ENCODE data around the gene RAB3GAP1. TPM values are rescaled to one million over a fixed set of nuclear protein-coding genes. Genes with fewer than 3 reads are reported as not detected.

Gene RAB3GAP1
- polyA plus RNA-seq, 2 donors, result 13.9 to 20.2 TPM

DNA sequence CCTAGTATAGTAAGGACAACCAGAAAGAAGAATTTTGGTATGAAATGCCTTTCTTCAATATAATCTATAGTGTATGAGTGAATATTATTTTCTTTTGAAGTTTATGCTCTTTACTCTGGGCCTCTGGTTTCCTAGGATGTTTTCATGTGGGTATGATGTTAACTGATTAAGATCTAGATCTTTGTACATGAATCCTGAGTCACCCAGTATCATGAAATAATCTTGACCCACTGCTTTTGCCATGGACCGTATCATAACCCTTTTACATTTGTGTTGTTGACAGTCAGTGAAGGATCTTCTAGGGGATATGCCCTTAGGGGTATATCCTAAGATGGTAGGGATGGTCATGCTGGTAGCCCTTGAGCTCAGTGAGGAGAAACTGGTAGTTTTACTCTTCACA lies 100.3 kb downstream of the RAB3GAP1 start:
- no peak overlapping the region for H3K4me3 ChIP-seq (ENCODE audit: low read depth in 1 of 2, low read length in 2 of 2)
- H3K27ac ChIP-seq (ENCODE audit: low read depth in 2 of 2, low read length in 1 of 2), result no peak overlapping the region
- no peaks in the 10 kb centered on the region for H3K27me3 ChIP-seq (ENCODE audit: control insufficient read depth in 1 of 2, insufficient read depth in 2 of 2, low read length in 2 of 2)
- WGBS, 2 donors, result 74 to 93% methylated on average over 1 of the region's 1 CpG
- no peaks in the 10 kb centered on the region for H3K4me1 ChIP-seq (ENCODE audit: control insufficient read depth in 2 of 2, insufficient read depth in 2 of 2, low read length in 1 of 2)
- H3K36me3 ChIP-seq (ENCODE audit: control insufficient read depth in 2 of 2, insufficient read depth in 2 of 2, low read length in 1 of 2), result peaks cover 0 to 5% of the 10 kb centered on the region in 2 donors
- H3K9me3 ChIP-seq (ENCODE audit: control insufficient read depth in 2 of 2, insufficient read depth in 1 of 2, low read depth in 1 of 2, low read length in 1 of 2), result no peaks in the 10 kb centered on the region

DNA sequence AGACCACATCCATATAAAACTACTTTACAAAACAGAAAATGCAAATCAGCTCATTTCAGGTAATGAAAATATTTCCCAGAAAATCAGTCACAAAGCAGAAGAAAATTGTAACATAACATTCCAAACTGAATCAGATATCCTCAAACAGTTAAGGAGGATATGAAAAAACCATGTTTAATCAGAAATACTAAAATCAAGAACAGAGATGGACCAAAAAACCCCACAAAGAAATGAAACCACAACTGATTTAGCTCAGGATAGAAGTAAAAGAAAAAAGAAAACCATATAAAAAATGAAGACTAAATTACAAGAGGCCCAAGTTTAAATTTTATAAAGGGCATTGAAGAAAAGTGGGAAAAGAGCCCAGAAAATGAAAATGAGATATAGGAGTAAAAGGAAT lies 102.9 kb downstream of the RAB3GAP1 start:
- H3K4me1 ChIP-seq (ENCODE audit: control insufficient read depth in 2 of 2, insufficient read depth in 2 of 2, low read length in 1 of 2), result no peaks in the 10 kb centered on the region
- H3K27me3 ChIP-seq (ENCODE audit: control insufficient read depth in 1 of 2, insufficient read depth in 2 of 2, low read length in 2 of 2), result no peaks in the 10 kb centered on the region
- no peaks in the 10 kb centered on the region for H3K9me3 ChIP-seq (ENCODE audit: control insufficient read depth in 2 of 2, insufficient read depth in 1 of 2, low read depth in 1 of 2, low read length in 1 of 2)
- H3K36me3 ChIP-seq (ENCODE audit: control insufficient read depth in 2 of 2, insufficient read depth in 2 of 2, low read length in 1 of 2), result peaks cover 2 to 8% of the 10 kb centered on the region in 2 donors
- no peak overlapping the region for H3K4me3 ChIP-seq (ENCODE audit: low read depth in 1 of 2, low read length in 2 of 2)
- H3K27ac ChIP-seq (ENCODE audit: low read depth in 2 of 2, low read length in 1 of 2), result no peak overlapping the region

GRCh38 chr2:135157856-135158255 lies 105.8 kb downstream of the RAB3GAP1 start:
- Histone ChIP-seq H3K9me3 (ENCODE audit: control insufficient read depth in 2 of 2, insufficient read depth in 1 of 2, low read depth in 1 of 2, low read length in 1 of 2) (no peaks in the 10 kb centered on the region), H3K4me3 (ENCODE audit: low read depth in 1 of 2, low read length in 2 of 2) (no peak overlapping the region), H3K4me1 (ENCODE audit: control insufficient read depth in 2 of 2, insufficient read depth in 2 of 2, low read length in 1 of 2) (no peaks in the 10 kb centered on the region), H3K27me3 (ENCODE audit: control insufficient read depth in 1 of 2, insufficient read depth in 2 of 2, low read length in 2 of 2) (no peaks in the 10 kb centered on the region), H3K27ac (ENCODE audit: low read depth in 2 of 2, low read length in 1 of 2) (no peak overlapping the region), H3K36me3 (ENCODE audit: control insufficient read depth in 2 of 2, insufficient read depth in 2 of 2, low read length in 1 of 2) (peaks cover 4 to 7% of the 10 kb centered on the region in 2 donors)
- 95 to 97% methylated on average over 3 of the region's 3 CpGs for WGBS, 2 donors

- H3K27me3 ChIP-seq (ENCODE audit: control insufficient read depth in 1 of 2, insufficient read depth in 2 of 2, low read length in 2 of 2), result no peaks in the 10 kb centered on the region
- peaks cover 4% of the 10 kb centered on the region in 2 donors for H3K36me3 ChIP-seq (ENCODE audit: control insufficient read depth in 2 of 2, insufficient read depth in 2 of 2, low read length in 1 of 2)
- H3K4me3 ChIP-seq (ENCODE audit: low read depth in 1 of 2, low read length in 2 of 2), result no peak overlapping the region
- no peak overlapping the region for H3K27ac ChIP-seq (ENCODE audit: low read depth in 2 of 2, low read length in 1 of 2)
- WGBS, 2 donors, result 98% methylated on average over 2 of the region's 2 CpGs
- H3K4me1 ChIP-seq (ENCODE audit: control insufficient read depth in 2 of 2, insufficient read depth in 2 of 2, low read length in 1 of 2), result no peaks in the 10 kb centered on the region
- H3K9me3 ChIP-seq (ENCODE audit: control insufficient read depth in 2 of 2, insufficient read depth in 1 of 2, low read depth in 1 of 2, low read length in 1 of 2), result no peaks in the 10 kb centered on the region
Measured at GRCh38 chr2:135159191-135159590, 107.1 kb downstream of the RAB3GAP1 start.

- Histone ChIP-seq H3K4me3 (ENCODE audit: low read depth in 1 of 2, low read length in 2 of 2) (no peak overlapping the region), H3K27me3 (ENCODE audit: control insufficient read depth in 1 of 2, insufficient read depth in 2 of 2, low read length in 2 of 2) (no peaks in the 10 kb centered on the region), H3K36me3 (ENCODE audit: control insufficient read depth in 2 of 2, insufficient read depth in 2 of 2, low read length in 1 of 2) (peaks cover 4 to 9% of the 10 kb centered on the region in 2 donors), H3K4me1 (ENCODE audit: control insufficient read depth in 2 of 2, insufficient read depth in 2 of 2, low read length in 1 of 2) (no peaks in the 10 kb centered on the region), H3K9me3 (ENCODE audit: control insufficient read depth in 2 of 2, insufficient read depth in 1 of 2, low read depth in 1 of 2, low read length in 1 of 2) (no peaks in the 10 kb centered on the region), H3K27ac (ENCODE audit: low read depth in 2 of 2, low read length in 1 of 2) (no peak overlapping the region)
- 65 to 78% methylated on average over 5 of the region's 5 CpGs for WGBS, 2 donors
Measured at GRCh38 chr2:135162377-135162776, 110.3 kb downstream of the RAB3GAP1 start.

GRCh38 chr2:135162786-135163185 lies 110.7 kb downstream of the RAB3GAP1 start:
- no peaks in the 10 kb centered on the region for H3K9me3 ChIP-seq (ENCODE audit: control insufficient read depth in 2 of 2, insufficient read depth in 1 of 2, low read depth in 1 of 2, low read length in 1 of 2)
- no peaks in the 10 kb centered on the region for H3K4me1 ChIP-seq (ENCODE audit: control insufficient read depth in 2 of 2, insufficient read depth in 2 of 2, low read length in 1 of 2)
- H3K27me3 ChIP-seq (ENCODE audit: control insufficient read depth in 1 of 2, insufficient read depth in 2 of 2, low read length in 2 of 2), result no peaks in the 10 kb centered on the region
- no peak overlapping the region for H3K4me3 ChIP-seq (ENCODE audit: low read depth in 1 of 2, low read length in 2 of 2)
- H3K27ac ChIP-seq (ENCODE audit: low read depth in 2 of 2, low read length in 1 of 2), result no peak overlapping the region
- H3K36me3 ChIP-seq (ENCODE audit: control insufficient read depth in 2 of 2, insufficient read depth in 2 of 2, low read length in 1 of 2), result peaks cover 4 to 12% of the 10 kb centered on the region in 2 donors
- WGBS, 2 donors, result 67 to 69% methylated on average over 4 of the region's 4 CpGs

DNA sequence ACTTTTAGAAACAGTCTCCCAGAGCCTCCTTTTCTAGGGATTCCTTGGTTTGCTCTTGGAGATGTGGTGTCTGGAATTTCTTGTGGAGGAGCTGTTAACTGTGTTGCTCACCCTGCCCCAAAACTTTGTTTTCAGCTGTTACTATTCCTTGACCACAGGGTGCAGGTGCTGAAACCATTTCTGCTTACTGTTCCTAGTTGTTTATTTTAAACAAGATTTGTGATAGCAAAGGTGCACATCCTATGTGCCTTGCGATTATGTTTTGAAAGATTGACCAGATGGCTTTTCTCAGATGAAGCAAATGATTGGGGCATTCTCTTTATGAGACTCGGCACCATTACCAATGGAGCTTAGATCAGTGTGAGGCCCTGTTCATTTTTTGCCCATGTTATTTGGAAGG lies 111.2 kb downstream of the RAB3GAP1 start:
- Histone ChIP-seq H3K27me3 (ENCODE audit: control insufficient read depth in 1 of 2, insufficient read depth in 2 of 2, low read length in 2 of 2) (no peaks in the 10 kb centered on the region), H3K4me1 (ENCODE audit: control insufficient read depth in 2 of 2, insufficient read depth in 2 of 2, low read length in 1 of 2) (no peaks in the 10 kb centered on the region), H3K4me3 (ENCODE audit: low read depth in 1 of 2, low read length in 2 of 2) (no peak overlapping the region), H3K36me3 (ENCODE audit: control insufficient read depth in 2 of 2, insufficient read depth in 2 of 2, low read length in 1 of 2) (peaks cover 4 to 12% of the 10 kb centered on the region in 2 donors), H3K27ac (ENCODE audit: low read depth in 2 of 2, low read length in 1 of 2) (no peak overlapping the region), H3K9me3 (ENCODE audit: control insufficient read depth in 2 of 2, insufficient read depth in 1 of 2, low read depth in 1 of 2, low read length in 1 of 2) (no peaks in the 10 kb centered on the region)
- 71 to 85% methylated on average over 2 of the region's 2 CpGs for WGBS, 2 donors

DNA sequence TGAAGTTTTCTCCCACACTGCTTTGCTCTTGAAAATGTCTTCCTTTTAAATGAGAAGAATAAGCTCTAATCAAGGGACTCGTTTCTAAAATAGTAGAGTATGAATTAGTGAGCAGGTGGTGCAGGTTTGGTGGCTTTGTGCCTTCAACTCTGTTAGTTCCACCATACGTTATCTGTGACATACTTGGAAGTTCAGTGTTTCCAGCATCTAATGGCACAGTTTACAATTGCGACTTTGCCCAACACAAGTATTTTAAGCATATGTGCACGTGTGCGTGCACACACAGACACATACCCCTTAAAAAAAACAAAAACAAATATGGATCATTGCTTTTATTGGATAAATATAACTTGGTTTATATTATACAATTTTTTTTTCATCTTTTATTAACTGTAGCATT lies 111.8 kb downstream of the RAB3GAP1 start:
- Histone ChIP-seq H3K36me3 (ENCODE audit: control insufficient read depth in 2 of 2, insufficient read depth in 2 of 2, low read length in 1 of 2) (peaks cover 9 to 17% of the 10 kb centered on the region in 2 donors), H3K4me1 (ENCODE audit: control insufficient read depth in 2 of 2, insufficient read depth in 2 of 2, low read length in 1 of 2) (no peaks in the 10 kb centered on the region), H3K9me3 (ENCODE audit: control insufficient read depth in 2 of 2, insufficient read depth in 1 of 2, low read depth in 1 of 2, low read length in 1 of 2) (no peaks in the 10 kb centered on the region), H3K27me3 (ENCODE audit: control insufficient read depth in 1 of 2, insufficient read depth in 2 of 2, low read length in 2 of 2) (no peaks in the 10 kb centered on the region), H3K4me3 (ENCODE audit: low read depth in 1 of 2, low read length in 2 of 2) (no peak overlapping the region), H3K27ac (ENCODE audit: low read depth in 2 of 2, low read length in 1 of 2) (no peak overlapping the region)
- 90 to 93% methylated on average over 5 of the region's 5 CpGs for WGBS, 2 donors

DNA sequence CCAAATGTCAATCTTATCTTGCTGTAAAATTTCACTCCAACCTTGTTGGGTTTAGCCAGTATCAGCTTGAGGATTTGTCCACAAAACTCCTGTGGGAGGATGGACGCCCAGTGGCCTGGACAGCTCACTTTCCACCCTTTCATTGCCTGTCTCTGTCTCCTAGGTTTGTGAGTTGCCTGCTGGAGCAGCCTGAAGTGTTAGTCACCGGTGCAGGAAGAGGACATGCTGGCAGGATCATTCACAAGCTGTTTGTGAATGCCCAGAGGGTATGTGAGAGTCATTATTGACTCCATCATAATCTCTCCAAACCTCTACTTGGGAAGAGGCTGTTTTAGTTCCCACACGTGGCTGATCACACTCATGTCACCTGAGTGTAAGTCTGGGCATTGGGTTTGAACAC lies 112.3 kb downstream of the RAB3GAP1 start:
- Histone ChIP-seq H3K4me3 (ENCODE audit: low read depth in 1 of 2, low read length in 2 of 2) (no peak overlapping the region), H3K36me3 (ENCODE audit: control insufficient read depth in 2 of 2, insufficient read depth in 2 of 2, low read length in 1 of 2) (peaks cover 11 to 16% of the 10 kb centered on the region in 2 donors), H3K9me3 (ENCODE audit: control insufficient read depth in 2 of 2, insufficient read depth in 1 of 2, low read depth in 1 of 2, low read length in 1 of 2) (no peaks in the 10 kb centered on the region), H3K4me1 (ENCODE audit: control insufficient read depth in 2 of 2, insufficient read depth in 2 of 2, low read length in 1 of 2) (no peaks in the 10 kb centered on the region), H3K27ac (ENCODE audit: low read depth in 2 of 2, low read length in 1 of 2) (no peak overlapping the region), H3K27me3 (ENCODE audit: control insufficient read depth in 1 of 2, insufficient read depth in 2 of 2, low read length in 2 of 2) (no peaks in the 10 kb centered on the region)
- WGBS, 2 donors, result 62 to 72% methylated on average over 3 of the region's 3 CpGs

DNA sequence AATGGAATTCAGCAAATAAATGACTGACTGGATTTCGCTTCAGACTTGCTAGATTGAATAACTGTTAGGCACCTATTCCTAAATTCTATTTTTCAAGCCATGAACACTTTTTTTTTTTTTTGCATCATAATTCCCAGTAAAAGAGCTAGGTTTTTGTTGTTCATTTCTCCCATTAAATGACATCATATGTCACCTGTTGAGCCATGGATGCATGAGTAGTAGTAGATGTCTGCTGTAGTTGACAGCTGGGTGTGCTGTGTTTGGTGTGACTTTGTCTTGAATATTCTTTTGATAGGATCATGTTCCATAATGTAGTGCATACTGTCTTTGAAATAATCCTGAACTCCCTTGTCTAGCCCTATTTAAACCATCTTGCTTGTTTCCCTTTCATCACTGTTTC lies 115.2 kb downstream of the RAB3GAP1 start:
- Histone ChIP-seq H3K27me3 (ENCODE audit: control insufficient read depth in 1 of 2, insufficient read depth in 2 of 2, low read length in 2 of 2) (no peaks in the 10 kb centered on the region), H3K4me3 (ENCODE audit: low read depth in 1 of 2, low read length in 2 of 2) (no peak overlapping the region), H3K4me1 (ENCODE audit: control insufficient read depth in 2 of 2, insufficient read depth in 2 of 2, low read length in 1 of 2) (no peaks in the 10 kb centered on the region), H3K9me3 (ENCODE audit: control insufficient read depth in 2 of 2, insufficient read depth in 1 of 2, low read depth in 1 of 2, low read length in 1 of 2) (no peaks in the 10 kb centered on the region), H3K27ac (ENCODE audit: low read depth in 2 of 2, low read length in 1 of 2) (no peak overlapping the region), H3K36me3 (ENCODE audit: control insufficient read depth in 2 of 2, insufficient read depth in 2 of 2, low read length in 1 of 2) (peaks cover 18 to 23% of the 10 kb centered on the region in 2 donors)
- WGBS, 2 donors, result 88 to 98% methylated on average over 1 of the region's 1 CpG

Measured in esophagus (tissue), 2 donors.